C1 segment of cervical spinal cord (tissue), 14 donors: ENCODE results near the gene ABCC5.
"Not testable (repeated sequence)": the region's sequence is repeated elsewhere in the genome, so short reads cannot be mapped to it uniquely, and the experiment has no call there.

Experiments
- DNase-seq, 14 donors: peaks; one replicate each; lab custom pipeline; 2025; lab: John Stamatoyannopoulos, UW

ABCC5 gene

DNA sequence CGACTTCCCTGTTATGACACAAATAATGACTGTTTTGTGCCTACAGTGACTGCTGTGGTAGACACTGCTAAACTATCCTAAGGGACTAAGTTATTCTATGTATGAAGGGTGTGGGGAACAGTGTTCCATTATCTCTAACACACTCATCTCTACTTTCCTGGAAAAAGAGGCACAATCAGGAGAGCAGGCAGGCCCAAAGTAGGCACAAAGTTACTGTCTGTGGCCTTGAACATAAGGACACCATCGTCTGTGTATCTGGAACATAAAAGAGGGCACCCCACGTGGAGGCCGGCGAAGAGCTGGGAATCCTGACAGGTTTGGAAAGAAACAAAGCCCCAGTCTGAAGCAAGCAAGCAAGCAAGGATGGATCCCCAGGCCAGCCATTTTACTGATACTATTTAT, 1.5 kb downstream of the ABCC5 start:
- peak in 3 of 14 donors; percentile 8 to 26 (median 16) for DNase-seq

DNA sequence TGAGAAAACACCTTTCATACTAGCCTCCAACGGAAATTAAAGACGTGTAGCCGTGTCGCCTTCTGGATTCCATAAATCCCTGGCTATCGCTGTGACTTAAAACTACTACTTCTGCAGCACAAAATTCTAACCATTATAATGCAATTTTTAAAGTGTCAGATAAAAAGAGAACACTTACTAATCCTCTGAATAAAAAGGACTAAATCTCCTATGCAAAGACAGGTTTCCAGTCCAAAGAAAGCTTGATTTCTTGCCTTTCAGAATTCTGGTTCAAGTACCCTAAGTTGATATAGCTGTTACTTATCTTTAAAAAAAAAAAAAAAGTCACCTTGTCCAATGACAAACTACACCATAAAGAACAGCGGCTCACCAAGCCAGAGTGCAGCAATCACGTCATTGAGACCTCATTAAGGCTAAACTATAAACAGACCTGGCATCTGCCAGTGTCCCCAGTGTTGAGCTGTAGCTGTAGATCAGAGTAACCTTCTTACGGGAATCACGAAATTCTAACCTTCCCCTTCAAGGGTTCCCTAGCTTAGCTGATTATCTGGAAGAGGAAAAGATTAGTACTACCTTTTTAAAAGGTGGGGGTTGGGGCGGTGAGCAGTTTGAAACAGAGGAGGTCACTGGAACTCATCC, 2.2 kb downstream of the ABCC5 start:
- DNase-seq, result peak in 1 of 14 donors; percentile 20

DNA sequence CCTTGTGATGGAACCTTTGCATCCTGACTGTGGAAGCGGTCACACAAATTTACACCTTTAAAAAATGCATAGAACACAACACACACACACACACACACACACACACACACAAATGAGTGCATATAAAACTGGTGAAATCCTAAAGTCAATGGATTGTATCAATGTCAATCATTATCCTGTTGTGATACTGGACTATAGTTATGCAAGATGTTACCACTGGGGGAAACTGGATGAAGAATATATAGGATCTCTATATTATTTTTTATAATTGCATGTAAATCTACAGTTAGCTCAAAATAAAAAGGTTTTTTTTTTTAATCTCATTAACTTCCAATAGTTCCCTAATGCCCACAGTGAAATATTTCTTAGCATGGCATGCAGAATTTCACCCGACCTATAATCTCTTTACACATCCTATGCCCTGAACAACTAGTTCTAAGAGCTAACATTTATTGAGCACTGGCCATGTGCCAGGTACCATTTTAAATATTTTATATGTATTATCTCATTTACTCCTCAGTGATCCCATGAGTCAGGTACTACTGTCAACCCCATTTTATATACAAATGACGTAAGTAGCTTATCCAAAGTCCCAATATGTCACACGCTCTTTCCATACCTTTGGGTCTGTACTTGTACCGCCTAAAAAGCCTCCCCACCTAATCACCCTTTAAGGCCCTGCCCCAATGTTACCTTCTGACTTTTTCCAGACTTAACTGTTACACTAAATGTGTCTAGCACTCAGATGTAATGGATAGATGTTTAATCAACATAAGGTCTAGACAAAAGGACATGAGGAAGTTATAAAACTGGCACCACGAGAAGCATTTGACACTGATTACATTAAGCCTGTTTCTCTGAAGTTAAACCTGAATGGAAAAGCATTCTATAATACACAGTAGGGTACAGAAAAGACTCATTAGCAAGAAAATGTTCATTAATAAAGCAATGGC, 5.5 kb downstream of the ABCC5 start:
- no peak for DNase-seq

DNA sequence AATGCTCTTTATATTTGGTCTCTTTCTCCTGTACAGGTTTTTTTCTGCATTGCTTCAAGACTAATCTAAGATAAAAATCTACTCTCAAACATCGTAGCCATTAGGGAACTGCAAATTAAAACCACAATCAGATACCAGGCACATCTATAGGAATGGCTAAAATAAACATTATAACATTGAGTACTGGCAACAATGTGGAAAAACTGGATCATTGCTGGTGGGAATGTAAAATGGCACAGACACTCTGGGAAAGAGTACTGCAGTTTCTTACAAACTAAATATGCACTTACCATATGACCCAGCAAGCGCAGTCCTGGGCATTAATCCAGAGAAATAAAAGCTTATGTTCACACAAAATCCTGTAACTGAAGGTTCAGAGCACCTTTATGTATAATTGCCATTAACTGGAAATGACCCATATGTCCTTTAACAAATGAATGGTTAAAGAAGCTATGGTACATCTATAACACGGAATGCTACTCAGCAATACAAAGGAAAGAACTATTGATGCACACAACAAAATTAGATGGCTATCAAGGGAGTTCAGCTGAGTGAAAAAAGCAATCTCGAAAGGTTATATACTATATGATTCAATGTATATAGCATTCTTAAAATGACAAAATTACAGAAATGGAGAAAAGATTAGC, 6.3 kb downstream of the ABCC5 start:
- DNase-seq, result no peak

DNA sequence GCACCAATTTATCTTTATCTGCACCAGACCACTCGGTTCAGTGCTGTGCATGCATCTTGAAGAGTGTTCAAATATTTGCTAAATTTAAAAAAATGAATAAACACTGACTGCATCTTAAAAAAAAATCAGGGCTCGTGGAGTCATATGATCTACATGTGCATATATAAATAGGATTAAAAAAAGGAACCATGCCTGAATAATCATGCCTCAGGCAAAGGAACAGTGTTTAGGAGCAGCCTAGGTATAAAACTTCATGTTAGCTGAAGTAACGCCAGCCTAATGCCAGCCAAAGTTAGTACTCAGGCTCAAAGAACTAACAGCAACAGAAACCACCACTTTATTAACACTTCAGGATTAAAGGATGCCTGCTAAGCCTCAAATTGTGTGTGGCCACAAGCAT, 9.5 kb downstream of the ABCC5 start:
- DNase-seq, result no peak

DNA sequence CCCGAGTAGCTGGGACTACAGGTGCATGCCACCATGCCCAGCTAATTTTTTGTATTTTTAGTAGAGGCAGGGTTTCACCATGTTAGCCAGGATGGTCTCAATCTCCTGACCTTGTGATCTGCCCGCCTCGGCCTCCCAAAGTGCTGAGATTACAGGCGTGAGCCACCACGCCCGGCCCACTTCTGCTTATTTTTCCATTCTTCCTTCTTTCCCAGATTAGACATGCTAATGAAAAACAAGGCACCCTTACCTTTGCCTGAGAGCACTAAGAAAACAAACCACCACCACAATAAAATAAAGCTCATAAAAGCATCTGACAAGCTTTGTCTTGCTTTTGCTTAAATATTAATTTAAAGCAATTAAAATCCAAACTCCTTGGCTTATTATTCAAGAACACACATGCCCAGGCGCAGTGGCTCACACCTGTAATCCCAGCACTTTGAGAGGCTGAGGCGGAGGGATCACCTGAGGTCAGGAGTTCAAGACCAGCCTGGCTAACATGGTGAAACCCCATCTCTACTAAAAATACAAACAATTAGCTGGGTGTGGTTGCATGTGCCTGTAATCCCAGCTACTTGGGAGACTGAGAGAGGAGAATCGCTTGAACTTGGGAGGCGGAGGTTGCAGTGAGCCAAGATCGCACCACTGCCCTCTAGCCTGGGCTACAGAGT, 10.4 kb downstream of the ABCC5 start:
- not testable (repeated sequence) for DNase-seq

DNA sequence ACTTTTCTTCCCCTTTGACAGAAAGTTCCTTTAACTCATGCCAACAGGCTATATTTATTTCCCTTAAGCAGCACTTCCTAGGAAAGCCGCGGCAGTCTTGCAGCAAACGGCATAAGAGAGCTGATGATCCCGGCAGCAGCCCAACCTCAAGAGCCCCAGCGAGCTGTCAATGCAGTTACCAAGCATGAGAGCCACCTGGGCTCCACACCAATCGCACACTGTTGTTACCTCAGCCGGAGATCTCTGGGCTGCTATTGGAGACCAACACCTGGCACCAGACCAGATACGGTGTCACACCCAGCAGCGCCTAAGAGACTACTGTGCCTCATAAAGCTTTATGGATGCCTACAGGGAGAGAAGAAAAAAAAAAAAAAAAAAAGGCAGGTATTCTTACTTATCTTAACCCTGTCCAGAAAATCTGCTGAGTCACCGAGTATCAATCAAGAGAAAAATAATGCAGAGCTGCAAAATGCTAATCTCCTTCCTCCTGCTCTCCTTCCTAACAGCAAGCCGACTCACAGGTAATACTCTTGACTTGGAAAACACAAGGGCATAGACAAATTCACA, 11.7 kb downstream of the ABCC5 start:
- peak in 7 of 14 donors; percentile 6 to 89 (median 19) for DNase-seq

DNA sequence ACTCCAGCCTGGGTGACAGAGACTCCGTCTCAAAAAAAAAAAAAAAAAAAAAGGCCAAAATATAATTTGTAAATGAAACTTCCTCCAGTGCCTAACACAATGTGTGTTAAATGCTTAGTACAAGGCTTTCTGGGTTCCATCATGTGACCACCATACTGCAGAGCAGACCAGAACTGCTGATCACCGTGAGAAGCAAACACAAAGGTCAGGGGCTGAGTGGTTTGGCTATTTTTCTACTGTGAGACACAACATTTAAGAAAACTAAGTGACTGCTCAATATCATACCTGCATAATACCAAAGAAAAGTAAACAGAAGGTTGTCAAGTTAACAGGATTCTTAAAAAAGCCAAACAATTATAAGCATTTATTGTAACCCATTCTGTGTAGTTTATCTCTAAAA, 13.2 kb downstream of the ABCC5 start:
- no peak for DNase-seq

DNA sequence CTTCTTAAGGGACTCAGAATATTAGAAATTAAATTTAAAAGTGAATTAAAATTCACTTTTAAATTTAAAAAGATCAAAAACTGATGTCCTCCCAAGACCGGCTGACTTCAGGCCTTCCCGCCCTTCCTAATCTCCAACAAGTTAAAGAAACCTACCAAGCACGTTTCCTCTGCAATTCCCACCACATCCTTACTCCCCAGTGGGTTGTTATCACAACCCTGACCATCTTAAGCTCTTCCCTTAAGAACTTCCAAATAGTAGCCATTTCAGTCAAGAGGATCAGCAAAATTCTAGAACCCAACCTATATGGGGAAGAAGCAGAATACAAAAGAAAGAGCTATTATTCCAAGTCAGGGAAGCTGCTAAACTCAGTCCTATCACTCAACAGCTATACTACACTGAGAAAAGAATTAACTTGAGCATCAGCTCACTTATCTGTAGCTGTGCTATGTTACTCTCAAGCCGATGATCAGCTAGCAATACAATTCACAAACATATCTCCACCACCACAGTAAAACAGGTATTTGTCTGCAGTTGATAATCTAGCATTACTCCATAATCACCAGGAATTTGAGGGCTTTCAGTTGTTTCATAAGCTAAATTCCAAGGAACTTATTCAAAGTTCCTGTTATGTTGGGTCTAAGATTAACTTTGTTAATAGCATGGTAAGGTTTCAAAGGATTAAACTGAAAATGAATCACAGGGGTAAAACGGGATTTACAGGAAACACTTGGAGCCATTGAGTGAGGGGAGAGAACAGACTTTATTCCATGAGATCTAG, 14.3 kb downstream of the ABCC5 start:
- DNase-seq, result no peak

DNA sequence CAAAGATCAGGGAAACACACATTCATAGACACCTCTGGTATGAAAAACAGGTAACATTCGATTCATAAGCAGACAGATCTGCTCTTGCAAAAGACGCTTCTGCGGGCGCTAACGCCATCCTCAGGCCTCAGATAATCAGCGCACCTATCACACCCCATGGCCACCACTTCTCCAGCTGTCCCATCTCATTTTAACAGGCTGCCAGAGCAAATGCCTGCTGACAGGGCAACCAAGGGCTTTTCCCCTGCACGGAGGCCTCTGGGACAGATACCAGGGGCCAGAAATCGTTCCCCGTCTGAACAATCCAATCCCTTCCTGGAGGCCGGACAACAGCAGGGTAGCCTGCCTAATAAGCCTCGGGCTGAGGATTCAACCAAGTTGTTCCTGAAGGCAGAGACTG, 15.2 kb downstream of the ABCC5 start:
- no peak for DNase-seq

DNA sequence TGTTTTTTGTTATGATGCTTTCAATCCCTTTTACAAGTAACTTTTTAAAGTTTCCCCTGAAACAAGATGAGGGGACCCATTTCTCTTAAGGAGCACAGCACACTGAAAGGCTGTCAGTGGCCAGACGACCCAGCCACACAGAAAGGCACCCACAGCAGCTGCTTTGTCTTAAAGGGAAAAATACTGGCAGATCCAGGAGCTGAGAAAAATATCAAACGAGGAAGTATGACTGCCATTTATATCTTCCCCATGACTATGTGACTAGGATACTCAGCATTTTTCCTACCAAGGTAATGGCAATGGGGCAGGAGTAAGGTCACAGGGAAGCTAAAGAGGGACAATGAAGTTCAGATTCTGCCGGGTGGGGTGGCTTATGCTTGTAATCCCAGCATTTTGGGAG, 15.9 kb downstream of the ABCC5 start:
- DNase-seq, result no peak

DNA sequence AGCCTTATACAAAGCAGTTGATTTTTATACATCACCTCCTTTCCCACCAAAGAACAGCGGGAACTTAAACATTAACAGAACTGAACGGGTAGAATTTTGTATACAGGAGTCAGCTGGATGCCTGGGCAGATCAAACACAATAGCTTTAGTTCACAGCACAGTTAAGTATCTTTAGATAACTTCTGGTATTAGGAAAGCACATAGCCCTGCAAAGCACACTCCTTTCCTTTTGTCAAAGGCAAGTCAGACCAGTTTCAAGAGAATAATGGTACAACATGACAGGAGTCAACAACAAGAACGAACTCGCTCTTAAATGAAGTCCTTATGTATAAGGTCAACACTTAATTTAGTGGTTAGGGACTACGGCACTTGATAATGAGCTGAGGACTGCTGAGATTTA, 26.3 kb downstream of the ABCC5 start:
- no peak for DNase-seq

DNA sequence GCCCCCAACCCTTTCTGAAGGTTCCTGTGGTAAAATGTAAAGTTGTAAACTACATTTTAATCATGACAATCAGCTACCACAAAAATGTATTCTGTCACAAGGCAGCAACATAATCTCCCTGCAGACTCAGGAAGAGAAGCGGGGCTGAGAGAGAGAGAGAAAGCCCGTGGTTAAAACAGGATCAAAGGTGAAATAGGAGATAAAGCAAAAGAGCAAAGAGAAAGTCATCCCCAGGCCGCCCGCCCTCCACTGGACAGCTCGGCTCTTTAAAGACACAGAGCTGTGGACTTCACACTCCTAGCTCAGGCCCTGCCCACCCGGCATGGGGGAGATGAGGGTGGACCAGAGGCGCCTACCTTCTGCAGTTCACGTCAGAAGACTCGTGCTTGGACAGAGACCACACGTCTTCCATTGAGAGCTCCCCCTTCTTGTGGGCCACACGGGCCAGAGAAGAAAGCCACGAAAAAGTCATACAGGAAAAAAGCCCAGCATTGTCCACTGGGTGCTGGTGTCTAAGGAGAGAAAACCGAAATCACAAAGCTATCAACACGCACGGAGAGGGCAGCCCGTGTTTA, 29.4 kb downstream of the ABCC5 start:
- DNase-seq, result no peak

DNA sequence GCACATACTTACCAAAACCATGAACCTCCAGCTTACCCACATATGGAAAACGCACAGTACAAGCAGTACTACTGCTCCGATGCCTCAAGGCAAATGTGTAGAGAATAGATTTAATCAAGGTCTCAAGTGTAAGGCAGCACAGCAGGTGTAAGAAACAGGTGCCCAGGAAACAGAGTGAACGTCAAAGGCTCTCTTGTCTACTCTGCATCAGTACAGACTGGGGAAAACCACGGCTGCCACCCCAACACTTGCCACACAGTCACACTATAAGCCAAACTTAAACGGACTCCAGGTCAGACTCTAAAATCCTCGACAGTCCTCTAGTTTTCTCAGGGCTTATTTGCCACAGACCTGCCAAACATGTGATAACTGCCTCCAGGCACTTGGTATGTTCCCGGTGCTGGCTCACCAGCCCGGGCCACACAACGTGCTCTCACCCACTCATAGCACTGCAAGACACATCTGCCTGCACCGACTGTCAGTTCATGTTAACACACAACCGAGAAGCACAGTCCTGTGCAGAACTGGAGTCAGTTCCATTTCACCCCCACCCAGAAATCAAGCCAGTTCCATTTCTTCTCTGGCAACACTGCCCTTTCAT, 30.6 kb downstream of the ABCC5 start:
- DNase-seq, result no peak

DNA sequence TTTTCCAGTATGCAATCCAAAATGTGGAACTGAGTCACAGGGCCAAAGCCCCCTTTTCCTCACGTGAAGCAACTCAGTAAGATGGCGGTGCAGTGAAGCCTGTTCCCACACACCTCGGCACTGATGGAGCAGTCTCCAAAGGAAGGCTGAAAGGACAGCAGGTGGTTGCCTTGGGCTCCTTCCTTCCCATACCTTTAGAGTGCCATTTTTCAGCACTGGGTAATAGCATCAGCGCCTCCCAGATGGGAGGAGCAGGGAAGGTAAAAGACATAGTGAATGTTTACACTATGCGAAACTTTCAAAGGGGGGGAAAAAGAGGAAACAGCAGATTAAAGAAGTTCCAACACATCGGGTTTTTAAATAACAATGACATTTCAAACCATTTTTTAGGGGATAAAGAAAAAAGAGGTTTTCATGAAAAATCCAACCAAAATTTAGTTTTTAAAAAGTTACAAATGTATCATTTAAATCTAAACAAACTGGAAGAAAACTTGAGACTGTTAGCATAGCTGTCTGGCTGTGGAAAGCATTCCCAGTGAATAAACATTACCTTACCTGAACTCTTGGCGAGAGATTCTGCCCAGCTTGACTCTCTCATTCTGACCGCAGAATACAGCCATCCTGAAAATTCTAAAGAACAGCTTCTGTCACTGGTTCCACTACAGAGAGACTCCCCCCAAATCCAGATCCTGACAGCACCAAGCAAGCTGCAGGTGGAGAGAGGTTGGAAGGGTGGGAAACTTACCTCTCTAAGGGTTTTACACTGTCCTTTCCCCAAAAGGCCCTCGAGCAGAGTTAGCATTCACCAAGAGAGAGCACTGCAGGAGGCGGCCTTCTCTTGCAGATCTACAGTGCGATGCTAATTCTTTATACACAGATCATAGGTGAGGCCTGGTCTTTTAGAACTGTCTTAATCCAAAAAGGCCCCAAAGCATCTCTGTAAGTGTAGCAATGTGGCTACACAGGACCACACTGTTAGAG, 32.6 kb downstream of the ABCC5 start:
- DNase-seq, result no peak

DNA sequence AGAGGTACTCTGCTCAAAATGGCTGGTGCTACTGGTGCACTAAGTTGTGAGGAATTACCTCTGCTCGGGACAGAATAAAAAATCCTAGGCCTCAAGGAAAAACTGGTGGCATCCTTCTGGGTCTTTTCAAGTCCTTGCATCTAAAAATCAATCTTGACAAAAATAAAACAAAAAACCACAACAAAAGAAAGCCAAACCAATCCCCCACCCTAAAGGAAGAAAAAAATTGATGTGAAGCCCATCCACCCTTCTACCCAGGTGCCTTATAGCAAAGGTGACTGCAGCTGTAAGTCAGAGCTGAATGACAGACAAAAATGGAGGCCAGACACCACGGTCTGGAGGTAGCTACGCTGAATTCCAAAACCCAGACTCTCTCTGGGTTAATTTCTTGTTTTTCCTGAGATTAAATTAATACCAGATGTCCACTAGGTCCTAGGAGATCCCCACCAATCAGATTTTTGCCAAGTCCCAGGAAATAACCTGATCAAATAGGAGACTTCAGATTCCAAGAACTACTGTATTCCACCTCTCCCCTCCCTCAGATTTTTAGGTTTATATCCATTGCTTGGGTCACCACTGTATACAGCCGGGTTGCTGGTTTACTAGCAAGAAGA, 33.5 kb downstream of the ABCC5 start:
- DNase-seq, result no peak

DNA sequence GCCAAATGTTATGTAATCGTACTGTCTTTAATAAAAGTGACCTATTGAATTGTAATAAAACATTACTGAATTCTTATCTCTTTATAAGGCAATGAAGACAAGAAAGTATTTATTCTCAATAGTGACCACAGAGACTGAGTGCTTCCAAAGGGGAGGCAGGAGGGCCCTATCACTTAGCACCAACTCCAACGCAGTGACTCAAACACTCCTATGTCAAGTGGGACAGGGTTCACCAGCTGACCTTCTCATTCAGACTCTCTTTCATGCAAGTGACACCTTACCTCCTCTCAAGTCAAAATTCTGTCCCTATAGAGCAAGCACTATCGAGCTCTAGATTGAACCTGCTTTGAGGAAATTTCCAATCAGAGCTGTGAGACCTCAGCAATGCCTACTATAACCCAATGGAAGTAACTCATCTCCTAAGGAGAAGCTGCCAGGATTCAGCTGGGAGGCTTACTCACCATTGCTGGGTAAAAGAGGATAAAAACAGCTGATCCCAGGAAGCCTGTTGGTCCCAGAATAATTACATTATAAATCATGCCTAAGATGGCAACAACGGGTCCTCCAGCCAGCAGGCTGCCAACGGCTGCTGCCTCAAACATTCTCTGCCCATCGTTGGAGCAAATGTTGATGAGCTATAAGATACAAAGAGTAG, 35.6 kb downstream of the ABCC5 start:
- DNase-seq, result no peak

DNA sequence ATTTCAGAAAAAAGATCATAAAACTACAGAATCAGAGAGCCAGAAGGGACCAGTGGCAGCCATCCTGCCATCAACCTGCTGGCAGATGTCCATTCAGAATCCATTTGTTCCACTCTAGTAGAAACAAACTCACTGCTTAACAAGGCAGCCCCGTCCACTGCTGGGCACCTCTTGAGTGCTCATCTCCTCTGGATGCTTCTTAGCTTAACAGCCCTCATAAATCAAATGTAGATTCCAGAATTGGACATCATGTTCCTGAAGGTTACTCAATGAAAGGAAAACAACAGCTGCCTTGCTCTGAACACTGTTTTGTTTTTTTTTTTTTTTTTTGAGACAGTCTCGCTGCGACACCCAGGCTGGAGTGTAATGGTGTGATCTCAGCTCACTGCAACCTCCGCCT, 37.3 kb downstream of the ABCC5 start:
- DNase-seq, result peak in 1 of 14 donors; percentile 4
